Measurements from ENCODE around the gene SREK1IP1.
"Not testable (repeated sequence)": the region's sequence is repeated elsewhere in the genome, so short reads cannot be mapped to it uniquely, and the experiment has no call there.

Gene SREK1IP1

DNA sequence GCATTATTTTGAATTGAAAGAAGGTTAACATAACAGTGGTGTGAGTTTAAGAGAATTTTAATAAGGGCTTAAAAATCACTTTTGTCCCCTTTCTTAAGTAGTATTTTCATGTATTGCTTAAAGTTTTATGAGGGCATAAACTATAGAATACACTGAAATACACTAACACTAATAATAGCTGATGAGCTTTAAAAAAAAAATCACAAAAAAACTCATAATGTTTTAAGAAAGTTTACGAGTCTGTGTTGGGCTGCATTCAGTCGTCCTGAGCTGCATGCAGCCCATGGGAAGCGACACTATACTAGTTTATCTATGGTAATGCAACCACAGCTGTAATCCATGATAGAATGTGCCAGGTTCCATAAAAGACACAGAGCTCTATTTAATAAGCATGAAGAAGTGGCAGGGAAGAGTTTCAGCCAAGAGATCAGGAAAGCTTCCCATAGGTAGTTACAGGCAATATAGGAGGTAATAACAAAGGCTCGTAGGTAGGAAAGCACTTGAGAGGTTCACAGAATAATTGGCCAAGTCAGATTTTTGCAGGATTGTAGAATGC is 4.5 kb downstream of the SREK1IP1 start:
- ATAC-seq = no peak
- no peak for DNase-seq

DNA sequence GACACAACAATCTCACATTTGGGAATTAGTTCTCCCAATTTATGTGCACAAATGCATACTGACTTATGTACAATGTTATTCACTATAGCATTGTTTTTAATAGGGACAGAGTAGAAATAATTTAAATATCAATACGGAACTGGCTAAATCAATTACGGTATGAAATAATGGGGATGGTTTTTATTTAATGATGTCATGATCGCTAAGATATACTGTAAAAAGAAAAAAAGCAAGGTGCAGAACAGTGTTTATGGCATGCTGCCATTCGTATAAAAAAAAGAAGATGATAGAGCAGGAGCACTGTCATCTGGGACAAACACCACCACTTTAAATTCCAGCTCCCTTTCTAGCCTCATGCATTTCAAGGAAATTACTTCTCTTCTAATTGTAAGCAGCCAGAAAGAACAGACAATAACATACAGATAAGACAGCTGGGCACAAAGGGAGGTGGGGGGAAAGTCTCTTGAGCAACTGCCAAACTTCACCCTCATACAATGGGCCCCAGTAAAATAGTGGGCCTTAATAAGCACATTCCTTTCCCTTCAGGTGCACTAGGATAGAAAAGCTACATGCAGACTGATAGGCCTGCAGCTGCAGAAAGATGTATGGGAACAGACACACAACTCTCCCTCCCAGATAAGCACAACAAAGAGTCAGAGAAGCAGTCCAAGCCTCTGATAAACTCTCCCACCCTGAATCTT is 8.4 kb downstream of the SREK1IP1 start:
- DNase-seq (no peak), ATAC-seq (no peak)

DNA sequence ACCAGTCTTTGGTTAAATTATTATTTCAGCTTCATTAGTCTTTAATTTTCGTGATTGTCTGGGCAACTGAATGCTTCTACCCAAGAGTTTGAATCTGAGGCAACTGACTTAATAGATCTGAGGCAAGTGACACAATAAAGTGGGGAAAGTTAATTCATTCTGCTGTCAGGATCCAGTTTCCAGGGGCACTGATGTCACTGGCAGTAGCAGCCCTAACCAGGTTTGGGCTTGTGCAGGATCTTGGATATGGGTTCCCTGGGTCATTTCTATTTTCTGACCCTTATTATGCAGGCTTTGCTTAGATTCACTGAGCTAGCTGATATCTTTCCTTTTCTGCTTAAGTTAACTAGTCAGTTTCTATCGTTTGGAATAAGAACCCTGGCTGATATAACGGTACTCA is 9.6 kb downstream of the SREK1IP1 start:
- no peak for DNase-seq
- no peak for ATAC-seq

DNA sequence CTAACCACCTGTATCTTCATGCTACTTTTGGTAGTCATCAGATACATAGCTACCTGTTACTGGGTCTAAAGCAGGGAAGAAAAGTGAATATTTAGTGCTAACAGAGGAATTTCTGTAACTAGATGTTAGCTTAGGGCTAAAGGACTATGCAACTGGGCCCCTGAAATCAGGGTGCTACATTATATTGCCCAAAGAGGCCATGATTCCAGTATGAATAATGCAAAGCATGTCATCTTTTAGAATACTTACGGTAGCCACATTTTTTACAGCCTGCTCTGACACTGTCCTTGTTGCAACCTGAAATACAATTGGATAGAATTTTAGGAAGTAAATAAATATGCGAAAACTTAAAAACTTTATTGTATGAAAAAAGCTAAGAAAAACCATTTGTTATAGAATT is 14.4 kb downstream of the SREK1IP1 start:
- DNase-seq (no peak), ATAC-seq (no peak)

DNA sequence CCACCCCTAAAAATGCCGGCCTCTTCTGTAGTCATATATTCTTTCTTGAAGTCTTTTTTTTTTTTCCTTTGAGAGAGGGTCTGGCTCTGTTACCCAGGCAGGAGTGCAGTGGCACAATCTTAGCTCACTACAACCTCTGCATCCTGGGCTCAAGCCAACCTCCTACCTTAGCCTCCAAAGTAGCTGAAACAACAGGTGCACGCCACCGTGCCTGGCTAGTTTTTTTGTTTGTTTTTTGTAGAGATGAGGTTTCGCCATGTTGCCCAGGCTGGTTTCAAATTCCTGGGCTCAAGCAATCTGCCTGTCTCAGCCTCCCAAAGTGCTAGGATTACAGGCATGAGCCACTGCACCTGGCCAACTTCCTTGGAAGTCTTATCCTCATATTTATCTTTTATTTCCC is 19.1 kb downstream of the SREK1IP1 start:
- no peak for DNase-seq
- ATAC-seq = no peak

DNA sequence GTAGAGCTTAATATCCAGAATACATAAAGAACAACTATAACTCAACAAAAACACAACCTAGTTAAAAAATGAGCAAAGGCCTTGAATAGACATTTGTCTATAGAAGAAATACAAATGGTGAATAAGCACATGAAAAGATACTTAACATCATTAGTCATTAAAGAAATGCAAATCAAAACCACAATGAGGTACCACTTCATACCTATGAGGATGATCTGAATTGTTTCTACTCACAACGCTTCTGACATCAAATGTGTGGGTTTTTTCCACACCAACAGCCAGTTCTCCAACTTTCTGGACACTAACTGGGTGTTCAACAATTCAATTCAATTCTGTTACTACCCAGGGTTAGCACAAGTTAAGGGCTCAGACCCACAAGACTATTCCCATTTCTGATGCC is 22.0 kb downstream of the SREK1IP1 start:
- ATAC-seq (no peak), DNase-seq (no peak)

DNA sequence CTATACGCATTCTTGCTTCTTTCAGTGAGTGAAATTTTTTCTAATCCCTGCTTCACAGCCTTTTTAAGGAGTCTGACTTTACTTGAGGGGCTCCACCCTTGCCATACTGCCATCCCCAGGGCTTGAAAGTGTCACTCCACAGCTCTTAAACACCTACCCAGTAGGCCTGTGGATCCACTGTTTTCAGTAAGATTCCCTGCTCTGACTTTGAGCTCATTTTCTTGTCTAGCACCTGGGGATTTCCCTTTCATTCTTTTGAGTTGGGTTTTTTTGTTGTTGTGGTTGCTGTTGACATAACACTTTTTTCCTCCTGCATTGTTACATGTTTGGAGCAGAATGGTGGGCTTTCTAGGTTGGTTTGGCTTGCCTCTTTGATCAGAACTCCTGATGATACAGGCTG is 23.6 kb downstream of the SREK1IP1 start:
- DNase-seq = no peak
- ATAC-seq = no peak

DNA sequence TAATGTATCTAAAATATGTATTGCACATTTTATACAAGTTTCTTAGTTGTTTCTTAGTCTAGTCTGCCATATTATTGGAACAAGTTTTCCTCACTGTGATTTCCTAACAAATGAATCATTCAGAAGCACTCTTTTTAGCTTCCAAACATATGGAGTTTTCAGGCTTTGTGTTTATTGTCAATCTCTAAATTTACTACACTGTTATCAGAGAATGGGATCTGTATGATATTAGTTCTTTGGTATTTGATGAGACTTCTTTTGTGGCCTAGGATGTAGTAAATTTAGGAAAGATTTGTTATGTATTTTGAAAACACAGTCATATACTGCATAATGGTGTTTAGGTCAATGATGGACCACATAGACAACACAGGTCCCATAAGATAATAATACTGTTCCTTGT is 25.7 kb downstream of the SREK1IP1 start:
- ATAC-seq (no peak), DNase-seq (no peak)

DNA sequence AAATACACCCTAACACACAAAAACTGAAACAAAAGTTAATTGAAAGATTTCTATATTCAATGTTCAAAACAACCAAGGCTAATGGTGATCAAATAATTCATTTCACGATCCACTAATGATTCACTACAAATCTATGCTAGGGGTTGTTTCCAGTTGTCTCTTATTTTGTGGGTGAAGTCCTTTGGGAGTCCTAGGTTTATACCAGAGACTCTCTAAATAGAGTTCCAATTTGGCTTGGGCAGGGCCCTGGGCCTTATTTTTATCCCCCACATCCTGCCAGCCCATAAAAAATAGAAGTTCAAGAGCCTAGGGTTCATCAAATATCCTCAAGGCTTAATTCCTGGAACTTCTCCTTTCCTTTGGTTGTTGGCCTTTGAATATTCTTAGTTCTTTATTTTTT is 26.1 kb downstream of the SREK1IP1 start:
- DNase-seq (no peak), ATAC-seq (no peak)

DNA sequence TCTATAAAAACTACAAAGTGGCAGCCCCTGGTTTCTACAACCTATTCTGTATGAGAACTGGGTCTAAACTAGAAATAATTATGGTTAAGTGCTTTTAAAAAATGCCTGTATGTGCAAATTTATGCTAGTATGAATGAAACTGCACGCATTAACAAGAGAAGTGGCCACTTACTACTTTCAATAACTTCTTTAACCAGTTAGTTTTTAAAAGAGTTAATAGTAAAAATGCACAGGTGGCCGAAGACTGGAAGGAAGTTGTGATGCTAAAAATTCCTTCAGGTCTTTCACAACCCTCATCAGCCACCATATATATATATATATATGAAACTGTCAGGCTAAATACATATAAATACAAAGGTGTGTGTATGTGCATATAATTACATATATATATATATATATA is 41.3 kb downstream of the SREK1IP1 start:
- no peak for DNase-seq
- no peak for ATAC-seq

DNA sequence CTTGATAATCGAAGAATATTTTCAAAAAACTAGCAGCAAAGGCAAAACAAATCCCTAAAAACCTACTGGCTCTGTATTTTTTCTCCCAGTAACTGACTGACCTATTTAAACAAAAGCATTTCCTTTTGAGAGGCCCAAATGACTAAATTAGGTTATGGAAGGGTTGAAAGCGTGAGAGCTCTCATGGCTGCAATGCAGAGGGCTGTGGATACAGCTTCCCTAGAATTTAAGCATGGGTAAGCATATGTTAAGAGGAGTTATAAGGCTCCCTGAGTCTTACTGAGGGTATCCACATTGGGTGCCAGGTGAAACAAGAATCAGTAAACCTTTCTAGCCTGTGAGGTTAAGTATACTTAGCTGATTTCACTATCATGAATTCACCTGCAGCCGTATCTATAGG is 45.9 kb downstream of the SREK1IP1 start:
- no peak for ATAC-seq

DNA sequence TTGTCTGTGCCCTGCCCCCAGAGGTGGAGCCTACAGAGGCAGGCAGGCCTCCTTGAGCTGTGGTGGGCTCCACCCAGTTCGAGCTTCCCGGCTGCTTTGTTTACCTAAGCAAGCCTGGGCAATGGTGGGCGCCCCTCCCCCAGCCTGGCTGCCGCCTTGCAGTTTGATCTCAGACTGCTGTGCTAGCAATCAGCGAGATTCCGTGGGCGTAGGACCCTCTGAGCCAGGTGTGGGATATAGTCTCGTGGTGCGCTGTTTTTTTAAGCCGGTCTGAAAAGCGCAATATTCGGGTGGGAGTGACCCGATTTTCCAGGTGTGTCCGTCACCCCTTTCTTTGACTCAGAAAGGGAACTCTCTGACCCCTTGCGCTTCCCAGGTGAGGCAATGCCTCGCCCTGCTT is 54.0 kb downstream of the SREK1IP1 start:
- DNase-seq, ATAC-seq: not testable (repeated sequence)

More for the DNA sequence above, 45.9 kb downstream of the SREK1IP1 start:
- DNase-seq = no peak

DNA sequence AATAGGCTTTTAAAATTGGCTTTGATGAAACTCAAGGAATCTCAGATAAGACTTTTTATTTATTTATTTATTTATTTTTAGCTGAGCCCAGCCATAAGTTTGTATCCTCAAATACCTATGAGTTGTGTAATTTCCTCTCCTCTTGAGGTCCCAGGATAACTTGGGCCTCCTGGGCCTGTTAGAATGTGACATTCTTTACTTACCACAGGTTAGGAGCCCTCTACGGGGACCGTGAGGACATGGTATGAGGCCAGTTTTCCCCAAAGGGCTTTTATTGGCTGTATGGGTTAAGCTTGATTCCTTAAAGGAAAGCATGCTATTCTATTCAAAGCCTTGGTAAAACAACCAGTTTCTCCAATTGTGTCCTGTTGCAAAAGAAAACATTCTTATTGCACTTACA is 61.3 kb downstream of the SREK1IP1 start:
- DNase-seq (no peak), ATAC-seq (no peak)

DNA sequence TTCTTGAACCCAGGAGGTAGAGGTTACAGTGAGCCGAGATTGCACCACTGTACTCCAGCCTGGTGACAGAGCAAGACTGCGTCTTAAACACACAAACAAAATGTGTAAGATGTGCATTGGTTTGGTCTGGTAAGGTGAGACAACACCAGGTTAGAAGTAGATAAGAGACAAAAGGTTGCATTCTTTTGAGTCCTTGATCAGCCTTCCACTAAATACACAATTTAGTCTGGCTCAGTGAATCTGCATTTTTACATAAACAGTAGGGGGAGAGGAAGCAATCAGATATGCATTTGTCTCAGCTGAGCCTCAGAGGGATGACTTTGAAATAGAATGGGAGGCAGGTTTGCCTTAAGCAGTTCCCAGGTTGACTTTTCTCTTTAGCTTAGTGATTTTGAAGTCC is 62.4 kb downstream of the SREK1IP1 start:
- not testable (repeated sequence) for ATAC-seq, DNase-seq

DNA sequence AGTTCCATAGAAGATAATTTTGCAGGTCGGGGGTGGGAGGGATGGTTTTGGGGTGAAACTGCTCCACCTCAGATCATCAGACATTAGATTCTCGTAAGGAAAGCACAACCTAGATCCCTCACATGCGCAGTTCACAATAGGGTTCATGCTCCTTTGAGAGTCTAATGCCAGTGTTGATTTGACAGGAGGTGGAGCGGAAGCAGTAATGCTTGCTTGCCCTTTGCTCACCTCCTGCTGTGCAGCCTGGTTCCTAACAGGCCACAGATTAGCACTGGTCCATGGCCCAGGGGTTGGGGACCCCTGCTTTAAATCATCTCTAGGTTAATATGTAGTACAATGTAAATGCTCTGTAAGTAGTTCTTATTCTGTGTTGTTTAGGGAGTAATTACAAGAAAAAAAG is 67.7 kb downstream of the SREK1IP1 start:
- no peak for DNase-seq
- ATAC-seq = no peak

DNA sequence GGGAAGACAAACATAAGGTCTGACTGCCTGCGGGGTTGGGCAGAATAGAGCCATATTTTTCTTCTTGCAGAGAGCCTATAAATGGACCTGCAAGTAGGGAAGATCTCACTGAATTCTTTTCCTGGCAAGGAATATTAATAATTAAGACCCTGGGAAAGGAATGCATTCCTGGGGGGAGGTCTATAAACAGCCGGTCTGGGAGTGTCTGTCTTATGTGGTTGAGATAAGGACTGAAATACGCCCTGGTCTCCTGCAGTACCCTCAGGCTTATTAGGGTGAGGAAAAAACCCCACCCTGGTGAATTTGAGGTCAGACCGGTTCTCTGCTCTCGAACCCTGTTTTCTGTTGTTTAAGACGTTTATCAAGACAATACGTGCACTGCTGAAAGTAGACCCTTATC is 72.1 kb downstream of the SREK1IP1 start:
- not testable (repeated sequence) for ATAC-seq, DNase-seq

DNA sequence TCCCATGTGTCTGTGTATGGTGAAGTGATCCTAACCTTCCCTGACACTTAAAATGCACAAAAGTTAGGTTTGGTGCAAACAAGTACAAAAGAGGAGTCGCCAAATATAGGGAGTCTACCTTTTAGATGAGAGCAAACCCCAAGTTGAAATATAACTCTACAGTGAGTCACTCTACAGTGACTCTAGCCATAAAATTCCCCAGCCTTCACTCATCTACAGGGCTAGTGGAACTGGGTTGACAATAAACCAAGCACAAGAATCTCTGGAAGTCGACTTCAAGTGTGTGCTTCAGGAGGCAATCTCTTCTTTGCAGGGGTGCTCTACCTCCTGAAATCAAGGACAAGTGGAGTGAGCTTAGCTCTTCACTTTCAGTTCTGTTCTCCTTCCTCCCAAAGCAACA is 74.9 kb downstream of the SREK1IP1 start:
- DNase-seq (no peak), ATAC-seq (no peak)

DNA sequence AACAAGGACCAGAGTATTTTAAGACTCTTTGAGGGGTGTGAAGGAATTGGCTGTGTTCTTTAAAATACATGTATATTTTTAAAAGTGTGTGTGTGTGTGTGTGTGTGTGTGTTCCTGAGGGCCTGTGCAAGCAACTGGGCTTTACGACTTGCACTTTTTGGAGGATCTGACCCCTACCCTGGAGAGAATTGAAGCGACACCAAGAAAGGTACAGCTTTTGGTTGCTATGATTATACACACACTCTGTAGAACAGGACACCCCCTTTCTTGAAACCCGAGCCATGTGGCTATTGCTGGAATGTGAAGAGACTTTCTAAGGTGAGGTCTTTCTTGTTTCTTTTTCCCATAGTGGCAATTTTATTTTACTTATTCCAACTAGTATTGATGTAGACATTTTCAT is 77.2 kb downstream of the SREK1IP1 start:
- DNase-seq (no peak), ATAC-seq (no peak)

DNA sequence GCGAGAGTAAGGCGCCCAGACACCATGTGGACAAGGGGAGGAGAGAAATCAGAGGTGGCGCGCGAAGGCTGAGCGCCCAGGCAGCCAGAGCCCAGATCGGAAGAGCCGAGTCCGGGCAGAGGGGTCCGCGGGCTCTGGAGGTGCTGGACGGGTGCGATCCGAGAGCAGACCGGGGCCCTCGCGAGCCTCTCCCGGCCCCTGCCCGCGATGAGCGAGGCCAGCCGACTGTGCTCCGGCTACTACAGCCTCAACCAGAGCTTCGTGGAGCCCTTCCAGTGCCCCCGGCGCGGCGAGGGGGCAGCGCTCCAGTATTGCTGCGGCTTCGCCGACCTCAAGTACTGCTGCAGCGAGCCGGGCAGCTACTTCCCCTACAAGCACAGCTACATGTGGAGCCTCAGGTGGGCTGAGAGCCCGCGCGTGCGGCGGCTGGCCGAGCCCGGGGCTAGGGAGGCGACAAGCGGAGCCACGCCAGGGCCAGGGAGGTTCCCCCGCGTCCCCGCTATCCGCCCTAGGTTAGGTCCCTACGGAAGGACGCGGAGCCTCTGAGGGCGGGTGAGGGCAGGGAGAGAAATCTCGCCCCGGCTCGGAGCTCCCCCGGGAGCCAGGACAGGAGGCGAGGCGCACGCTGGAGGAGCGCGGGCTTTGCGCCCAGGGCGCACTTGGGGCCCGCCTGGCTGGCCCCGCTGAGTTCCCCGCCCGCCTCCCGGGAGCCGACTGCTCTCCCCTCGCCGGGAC is 77.9 kb downstream of the SREK1IP1 start, which contains the start of gene SHISAL2B:
Gene SHISAL2B, plus strand, starts transcription at position 87 of the 735 bp plus-strand sequence. Its CDS starts 121 bp downstream, at position 208.
- peak; percentile 43 for ATAC-seq

DNA sequence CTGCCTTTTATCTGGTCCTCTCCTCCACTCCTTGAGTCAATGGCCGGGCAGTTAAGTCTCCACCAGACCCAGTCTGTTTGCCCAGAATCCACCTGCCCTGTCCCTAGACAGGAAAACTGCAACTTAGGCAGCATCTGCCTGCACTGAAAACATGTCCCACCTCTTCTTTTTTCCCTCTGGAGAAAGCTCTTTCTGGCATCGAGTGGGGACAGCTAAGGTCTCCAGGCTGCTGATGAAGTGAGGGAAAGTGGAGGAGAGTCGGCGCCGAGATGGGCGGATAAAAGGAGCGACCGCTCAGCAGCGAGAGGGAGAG is 78.4 kb downstream of the SREK1IP1 start:
- ATAC-seq = no peak
- DNase-seq = no peak

More for the DNA sequence above, 77.9 kb downstream of the SREK1IP1 start, which contains the start of gene SHISAL2B:
- peak; percentile 5 for DNase-seq

DNA sequence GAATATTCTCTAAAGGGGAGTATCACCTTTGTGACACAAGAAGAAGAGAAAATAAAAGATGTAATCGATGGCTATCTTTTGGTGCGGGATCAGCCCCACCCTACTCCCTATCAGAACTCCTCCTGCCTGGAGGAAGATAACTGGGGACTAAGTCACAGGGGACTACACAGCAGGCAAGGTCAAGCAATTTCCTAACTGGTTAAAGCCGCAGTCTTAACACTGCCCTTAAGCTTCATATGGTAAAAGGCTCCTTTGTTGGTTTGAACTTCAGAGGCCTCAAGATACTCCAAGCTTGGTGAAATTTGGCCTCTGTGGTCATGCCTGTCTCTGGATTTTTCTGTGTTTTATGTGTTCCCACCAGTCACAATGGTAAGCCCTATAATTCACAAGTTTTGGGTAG is 79.5 kb downstream of the SREK1IP1 start:
- ATAC-seq (no peak), DNase-seq (no peak)

DNA sequence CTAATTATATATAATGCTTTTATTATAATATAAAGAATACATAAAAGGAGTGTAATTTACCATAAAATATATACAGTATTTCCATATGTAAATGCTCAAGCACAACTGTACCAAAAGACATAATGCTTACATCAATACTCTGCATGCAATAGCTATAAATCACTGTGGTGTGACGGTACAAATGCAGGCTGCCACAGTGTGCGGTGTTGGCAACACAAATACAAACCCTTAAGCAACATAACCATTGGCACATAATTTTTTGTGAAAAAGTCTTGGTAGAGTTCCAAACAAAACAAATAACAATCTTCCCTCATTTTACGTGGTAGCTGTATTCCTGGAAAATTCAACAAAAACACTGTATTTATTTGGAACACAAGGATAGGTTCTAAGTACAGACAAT is 80.1 kb downstream of the SREK1IP1 start:
- ATAC-seq (no peak), DNase-seq (no peak)

DNA sequence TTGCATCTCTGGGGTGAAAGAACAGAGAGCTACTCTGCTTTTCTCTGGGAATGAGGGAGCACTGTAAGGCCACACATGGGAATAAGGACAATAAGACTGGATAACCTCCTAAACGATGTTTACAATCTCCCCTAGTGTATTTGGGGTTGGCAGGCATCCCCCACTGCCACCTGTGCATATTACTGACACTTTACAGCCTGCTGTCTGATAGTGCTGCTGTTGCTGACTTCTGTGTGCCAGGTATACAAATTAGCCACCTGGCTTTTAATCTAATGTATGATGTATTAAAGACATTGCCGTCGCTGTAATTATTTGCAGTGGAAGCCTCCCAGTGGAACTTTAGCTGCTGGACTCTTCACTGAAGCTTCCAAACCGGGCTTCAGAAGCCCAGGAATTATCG is 82.6 kb downstream of the SREK1IP1 start:
- ATAC-seq (no peak), DNase-seq (no peak)

DNA sequence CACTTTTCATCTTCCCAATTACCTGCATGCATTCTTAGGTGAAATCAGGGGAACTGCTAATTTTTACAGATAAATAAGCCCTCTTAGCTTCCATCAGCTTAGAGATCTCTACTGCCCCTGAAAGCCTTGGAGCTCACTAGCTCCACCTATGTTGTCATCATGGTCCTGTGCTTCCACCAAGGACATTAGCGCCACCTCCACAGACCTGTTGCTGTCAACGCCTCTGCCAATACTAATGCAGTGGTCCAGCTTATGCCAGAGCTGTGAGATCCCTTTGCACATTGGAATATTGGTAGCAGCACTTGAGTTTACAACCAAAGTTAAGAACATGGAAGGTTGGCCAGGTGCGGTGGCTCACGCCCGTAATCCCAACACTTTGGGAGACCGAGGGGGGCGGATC is 85.9 kb downstream of the SREK1IP1 start:
- ATAC-seq (no peak), DNase-seq (no peak)

Data from stimulated activated naive CD8-positive, alpha-beta T cell treated with anti-CD3 and anti-CD28 coated beads, Interleukin-15, Interleukin-2, amounts not matched to agents 100 U/mL and 50 U/mL, for 24 hours (primary cell).